ENCODE data around the gene GPR62.
A peak's percentile ranks its signal among the peaks of the same experiment; 100 is the strongest.

The GPR62 gene

GRCh38 chr3:51969841-51970240, 14.7 kb downstream of the GPR62 start:
- DNase-seq (ENCODE audit: low read depth in 2 of 2) = no peak

GRCh38 chr3:51970606-51971300, 15.6 kb downstream of the GPR62 start:
- no peak for DNase-seq (ENCODE audit: low read depth in 2 of 2)

GRCh38 chr3:51971350-51971749, 16.2 kb downstream of the GPR62 start:
- no peak for DNase-seq (ENCODE audit: low read depth in 2 of 2)

- DNase-seq (ENCODE audit: low read depth in 2 of 2) = no peak
These were observed 19.2 kb downstream of the GPR62 start for GRCh38 chr3:51974277-51974962.

- DNase-seq (ENCODE audit: low read depth in 2 of 2) = peak; percentile 31 to 32
These were observed 20.0 kb downstream of the GPR62 start, which contains the start of gene ABHD14A for GRCh38 chr3:51974963-51975851. TSS of gene ABHD14A (plus strand) at chr3:51975064. CDS start at chr3:51975136, 72 bp downstream.

GRCh38 chr3:51975852-51976549, 20.8 kb downstream of the GPR62 start:
- DNase-seq (ENCODE audit: low read depth in 2 of 2) = no peak

GRCh38 chr3:51977446-51978142, 22.4 kb downstream of the GPR62 start:
- DNase-seq (ENCODE audit: low read depth in 2 of 2) = no peak

GRCh38 chr3:51978143-51978502, 22.9 kb downstream of the GPR62 start:
- DNase-seq (ENCODE audit: low read depth in 2 of 2) = no peak

- no peak for DNase-seq (ENCODE audit: low read depth in 2 of 2)
These were observed 25.1 kb downstream of the GPR62 start for GRCh38 chr3:51980253-51980652.

GRCh38 chr3:51982352-51982837, 27.2 kb downstream of the GPR62 start:
- DNase-seq (ENCODE audit: low read depth in 2 of 2) = no peak

GRCh38 chr3:51982838-51983577, 27.8 kb downstream of the GPR62 start, which contains the start of gene ACY1:
TSS of gene ACY1 (plus strand) at chr3:51983535. CDS start at chr3:51984065, 530 bp downstream.
- DNase-seq (ENCODE audit: low read depth in 2 of 2) = peak; percentile 40 to 42

- no peak for DNase-seq (ENCODE audit: low read depth in 2 of 2)
These were observed 28.5 kb downstream of the GPR62 start for GRCh38 chr3:51983578-51984268.

GRCh38 chr3:51984269-51984647, 29.1 kb downstream of the GPR62 start:
- no peak for DNase-seq (ENCODE audit: low read depth in 2 of 2)

GRCh38 chr3:51985063-51985462, 29.9 kb downstream of the GPR62 start:
- no peak for DNase-seq (ENCODE audit: low read depth in 2 of 2)

GRCh38 chr3:51986010-51986947, 31.1 kb downstream of the GPR62 start:
- no peak for DNase-seq (ENCODE audit: low read depth in 2 of 2)

- DNase-seq (ENCODE audit: low read depth in 2 of 2) = no peak
These were observed 32.4 kb downstream of the GPR62 start for GRCh38 chr3:51987568-51987967.

- no peak for DNase-seq (ENCODE audit: low read depth in 2 of 2)
These were observed 33.3 kb downstream of the GPR62 start for GRCh38 chr3:51988286-51989146.

Data from activated CD8-positive, alpha-beta memory T cell treated with anti-CD3 and anti-CD28 coated beads for 4 hours (primary cell).